Ramos (cell line): ENCODE results near the gene NEK11.
"Not testable (repeated sequence)": the region's sequence is repeated elsewhere in the genome, so short reads cannot be mapped to it uniquely, and the experiment has no call there.

Experiments
- in situ Hi-C: fragments of 300-500 bp; cut with MboI; formaldehyde crosslinking; loops from one replicate; pipeline ENCODE4 v1.14.3; 2022; ENCODE audit warnings: low sequenced_read_pairs; ENCODE audit not compliant: unreplicated experiment

NEK11 gene

DNA sequence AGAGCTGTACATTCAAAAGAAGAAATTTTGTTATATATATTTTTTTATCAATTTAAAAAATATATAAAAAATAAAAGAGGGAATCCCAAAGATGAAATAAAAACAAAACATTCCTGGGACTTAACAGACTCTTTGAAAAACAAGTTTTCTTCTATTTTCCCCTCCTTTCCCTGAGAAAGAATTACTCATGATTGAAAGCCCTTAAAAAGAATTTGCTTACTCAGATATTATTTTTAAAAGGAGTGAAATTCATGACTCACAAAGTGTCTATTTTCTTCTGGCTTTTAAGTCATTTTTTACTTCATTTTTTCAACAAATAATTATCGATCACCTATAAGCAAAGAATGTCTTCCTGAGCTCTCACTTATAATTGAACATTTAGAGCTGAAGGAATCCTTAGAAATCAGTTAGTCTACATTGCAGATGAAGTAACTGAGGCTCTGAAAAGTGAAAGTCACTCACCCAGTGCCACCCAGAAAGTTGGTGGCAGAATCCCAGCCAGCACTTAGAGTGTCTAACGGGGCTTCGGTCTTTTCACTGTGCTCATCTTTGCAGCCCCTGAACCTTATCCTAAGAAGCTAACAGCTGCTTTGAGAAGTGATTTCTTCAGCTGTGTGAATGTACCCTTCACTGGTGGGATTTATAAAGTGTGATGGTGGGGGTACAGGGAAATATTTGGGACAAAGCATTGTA, 312.4 kb downstream of the NEK11 start:
- in situ Hi-C loops, result no loop called here

DNA sequence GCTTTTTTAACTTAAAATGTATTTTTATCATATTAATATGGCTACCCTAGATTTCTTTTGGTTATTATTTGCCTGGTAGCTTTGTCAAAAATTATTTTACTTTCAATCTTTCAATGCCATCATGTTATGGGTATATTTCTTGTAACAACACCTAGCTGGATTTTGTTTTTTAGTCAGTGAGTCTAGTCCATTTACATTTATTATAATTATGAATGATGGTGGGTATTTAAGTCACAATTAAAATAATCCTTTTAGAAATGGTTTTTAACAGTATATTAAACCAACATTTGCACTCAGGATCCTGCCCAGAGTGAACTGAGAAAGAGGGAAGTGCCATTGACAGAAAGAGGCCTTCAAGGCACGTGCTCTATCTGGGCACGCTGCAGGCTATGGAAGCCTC, 315.1 kb downstream of the NEK11 start:
- in situ Hi-C loops, result no loop called here

DNA sequence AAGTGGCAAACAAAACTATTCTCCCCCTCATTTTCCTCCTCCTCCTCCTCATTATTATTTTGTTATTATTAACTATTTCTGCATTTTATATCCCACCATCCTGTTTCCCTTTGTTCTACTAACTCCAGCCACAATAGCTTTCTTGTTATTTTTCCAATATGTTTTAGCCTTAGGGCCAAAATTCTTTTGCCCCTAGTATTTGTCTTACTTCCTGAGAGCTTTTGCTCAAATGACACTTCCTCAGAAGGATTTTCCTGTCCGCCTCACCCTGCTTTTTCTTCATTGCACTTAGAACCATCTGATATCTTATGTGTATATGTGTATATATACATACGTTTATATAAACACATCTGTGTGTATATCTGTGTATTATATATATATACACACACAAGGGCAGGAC, 322.2 kb downstream of the NEK11 start:
- in situ Hi-C loops, result no loop called here

DNA sequence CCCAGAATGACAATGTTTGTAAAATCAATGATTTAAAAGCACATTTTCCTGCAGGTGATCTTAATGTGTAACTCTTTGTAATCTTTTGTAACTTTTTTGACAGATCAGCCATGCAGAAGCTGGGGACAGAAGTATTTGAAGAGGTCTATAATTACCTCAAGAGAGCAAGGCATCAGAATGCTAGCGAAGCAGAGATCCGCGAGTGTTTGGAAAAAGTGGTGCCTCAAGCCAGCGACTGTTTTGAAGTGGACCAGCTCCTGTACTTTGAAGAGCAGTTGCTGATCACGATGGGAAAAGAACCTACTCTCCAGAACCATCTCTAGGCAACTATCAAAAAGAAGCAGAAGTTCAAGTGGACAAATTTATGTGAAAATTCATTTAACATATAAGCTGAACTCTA, 322.8 kb downstream of the NEK11 start:
- in situ Hi-C loops, result no loop called here

DNA sequence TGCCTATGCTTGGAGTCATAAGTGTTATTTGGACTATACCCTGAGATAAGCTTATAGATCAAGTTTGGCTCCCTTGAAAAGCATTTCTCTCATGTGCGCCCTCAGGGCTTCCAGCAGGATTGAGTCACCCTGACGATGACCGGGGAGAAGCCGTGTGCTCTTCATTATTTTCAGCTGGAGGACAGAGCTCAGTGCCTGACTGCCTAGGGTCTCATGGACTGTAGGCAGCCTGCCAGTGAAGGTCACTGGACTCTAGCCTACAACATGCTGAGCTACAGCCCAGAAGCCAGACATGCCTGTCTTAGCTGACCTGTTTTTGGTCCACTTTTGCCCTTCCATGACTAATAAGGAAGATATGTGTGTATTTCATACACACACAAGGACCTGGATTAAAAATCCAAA, 323.3 kb downstream of the NEK11 start:
- in situ Hi-C loops, result no loop called here

DNA sequence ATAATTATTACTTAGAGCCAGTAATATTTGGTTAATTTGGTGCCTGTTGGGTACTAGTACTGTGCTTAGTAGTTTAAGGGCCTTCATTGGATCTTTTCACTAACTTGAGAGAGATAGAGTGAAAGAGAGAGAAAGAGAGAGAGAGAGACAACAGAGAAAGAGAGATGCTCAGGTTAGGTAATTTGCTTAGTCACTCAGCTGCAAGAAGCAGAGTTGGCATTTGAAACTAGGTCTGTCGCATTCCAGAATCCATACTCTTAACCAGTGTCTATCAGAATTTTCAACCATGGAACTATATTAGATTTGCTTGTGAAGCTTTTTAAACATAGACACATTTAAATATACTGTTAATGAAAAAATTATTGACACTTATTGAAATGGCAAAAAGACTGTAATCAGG, 323.8 kb downstream of the NEK11 start:
- in situ Hi-C loops, result no loop called here

DNA sequence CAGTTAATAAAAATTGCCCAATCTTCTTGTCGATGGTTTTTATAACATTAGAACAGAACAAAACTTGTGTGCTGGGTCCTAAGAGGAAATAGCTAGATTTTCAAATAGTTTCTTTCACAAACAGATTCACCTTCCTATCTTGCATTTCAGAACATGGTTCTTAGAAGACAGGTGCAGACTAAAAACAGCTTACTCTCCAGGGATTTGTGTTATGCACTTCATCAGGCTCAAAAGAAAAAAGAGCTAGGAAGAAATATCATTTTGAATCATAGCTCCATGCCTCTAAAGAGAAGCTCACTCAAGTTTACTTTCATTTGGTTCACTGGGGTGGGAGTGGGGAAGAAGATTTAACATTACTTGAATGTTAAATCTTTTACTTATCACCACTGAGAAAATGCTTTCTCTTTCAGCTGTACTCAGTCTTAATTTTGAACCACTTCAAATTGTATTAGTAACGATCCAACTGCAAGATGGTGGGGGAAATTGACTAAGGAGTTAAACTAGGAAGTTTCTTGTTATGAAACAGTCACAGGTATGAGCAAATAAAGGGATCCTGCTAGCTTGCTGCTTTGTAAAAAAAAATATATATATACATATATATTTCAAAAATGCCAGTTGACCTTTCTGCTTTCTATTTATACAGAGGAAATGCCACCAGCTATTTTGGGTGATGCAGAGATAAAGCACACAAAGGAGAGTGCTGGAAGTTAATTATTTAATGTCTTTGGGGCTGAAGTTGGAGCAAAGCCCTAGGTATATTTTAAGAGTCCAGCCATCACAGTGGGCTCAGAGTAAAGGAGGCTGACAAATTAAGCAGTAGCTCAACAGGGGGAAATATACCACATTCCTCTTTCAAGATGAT, 326.6 kb downstream of the NEK11 start:
- in situ Hi-C loops, result no loop called here

DNA sequence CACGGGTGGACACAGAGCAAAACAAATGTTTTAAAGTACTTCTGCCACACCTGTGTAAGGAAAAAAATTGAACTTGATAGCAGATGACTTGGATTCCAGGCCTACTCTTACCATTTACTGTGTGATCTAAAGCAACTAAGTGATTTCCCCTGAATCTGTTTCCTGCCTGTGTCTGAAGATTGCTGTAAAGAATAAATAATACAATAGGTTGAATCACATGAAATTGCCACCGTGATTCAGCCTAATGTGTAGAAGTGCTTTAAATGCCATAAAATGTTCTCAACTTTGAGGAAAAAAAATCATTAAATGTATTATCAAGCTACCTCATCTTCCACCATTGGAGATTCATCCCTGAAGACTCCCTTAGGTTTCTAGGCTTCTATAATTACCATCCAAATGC, 327.3 kb downstream of the NEK11 start:
- in situ Hi-C loops, result no loop called here

DNA sequence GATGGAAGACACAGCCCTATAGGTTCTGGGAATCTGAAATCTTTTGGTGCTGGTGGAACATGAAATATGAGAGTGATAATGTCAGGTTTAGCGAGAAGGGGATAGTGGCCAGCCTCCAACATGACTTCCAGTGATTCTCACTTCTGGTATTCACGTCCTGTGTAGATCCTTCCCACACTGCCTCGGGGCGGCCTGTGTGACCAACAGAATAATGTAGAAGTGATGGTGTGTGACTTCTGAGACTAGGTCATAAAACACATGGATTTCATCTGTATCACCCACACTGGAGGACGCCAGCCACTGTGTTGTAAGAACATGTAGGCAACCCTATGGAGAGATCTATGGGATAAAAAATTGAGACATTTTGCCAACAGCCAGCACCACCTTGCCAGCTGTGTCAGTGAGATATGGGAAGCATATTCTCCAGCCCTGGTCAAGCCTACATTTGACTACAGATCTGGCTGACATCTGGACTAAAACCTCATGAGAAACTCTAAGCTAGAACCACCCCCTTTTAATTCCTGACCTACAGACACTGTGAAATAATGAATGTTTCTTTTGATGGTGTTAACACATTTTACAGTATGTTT, 329.4 kb downstream of the NEK11 start:
- in situ Hi-C loops, result no loop called here

DNA sequence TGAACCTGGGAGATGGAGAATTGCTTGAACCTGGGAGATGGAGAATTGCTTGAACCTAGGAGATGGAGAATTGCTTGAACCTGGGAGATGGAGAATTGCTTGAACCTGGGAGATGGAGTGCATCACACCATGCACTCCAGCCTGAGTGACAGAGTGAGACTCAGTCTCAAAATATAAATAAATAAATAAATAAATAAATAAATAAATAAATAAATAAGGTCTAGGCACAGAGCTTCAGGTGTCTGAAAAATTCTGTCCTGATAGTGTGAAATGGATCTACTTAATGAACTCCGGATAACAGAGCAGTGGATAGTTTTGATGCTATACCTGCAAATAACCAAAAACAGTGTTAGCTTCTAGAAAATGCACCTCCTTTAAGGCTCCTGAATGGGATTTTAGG, 330.6 kb downstream of the NEK11 start:
- in situ Hi-C loops, result no loop called here

DNA sequence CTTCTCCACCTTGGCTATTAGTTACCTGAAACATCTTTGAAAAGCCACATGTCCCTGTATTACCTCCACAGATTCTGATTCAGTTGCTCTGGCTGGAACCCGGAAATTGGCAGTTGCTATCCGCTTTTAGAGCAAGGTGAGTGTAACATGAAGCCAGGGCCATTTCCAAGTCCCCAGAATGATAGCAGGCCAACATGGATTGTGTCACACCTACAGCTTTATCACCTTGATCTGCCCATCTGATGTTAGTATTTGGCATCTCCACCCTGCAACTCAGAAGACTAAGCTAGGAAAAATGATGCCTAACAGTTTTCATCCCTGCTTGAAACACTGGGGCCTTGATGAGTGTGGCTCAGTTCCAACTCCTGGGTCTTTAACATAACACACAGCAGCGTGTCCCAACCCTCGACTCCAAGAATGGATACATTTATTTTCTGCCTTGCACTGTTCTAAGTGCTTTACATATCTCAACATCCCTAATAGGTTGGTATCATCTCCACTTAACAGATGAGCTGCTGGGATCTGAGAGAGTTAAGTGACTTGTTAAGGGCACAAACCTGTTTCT, 333.6 kb downstream of the NEK11 start:
- in situ Hi-C loops, result no loop called here

DNA sequence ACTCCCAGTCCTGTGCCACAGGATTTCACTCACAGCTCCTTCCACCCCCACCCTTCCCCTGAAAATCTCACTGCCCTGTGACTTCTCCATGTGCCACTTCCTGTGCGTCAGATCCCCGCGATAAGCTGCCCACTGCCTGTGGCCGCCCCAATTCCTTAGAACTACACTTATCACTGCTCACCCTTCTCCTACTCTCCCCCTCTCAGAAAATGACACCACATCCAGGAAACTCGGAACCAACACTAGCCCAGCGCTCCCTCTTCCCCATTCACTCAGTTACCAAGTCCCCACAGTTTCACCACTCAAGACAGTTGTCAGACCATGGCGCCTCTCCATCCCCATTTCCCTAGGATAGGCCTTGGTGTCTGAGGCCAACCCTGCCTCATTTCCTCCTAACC, 334.4 kb downstream of the NEK11 start:
- in situ Hi-C loops, result not testable (repeated sequence)

DNA sequence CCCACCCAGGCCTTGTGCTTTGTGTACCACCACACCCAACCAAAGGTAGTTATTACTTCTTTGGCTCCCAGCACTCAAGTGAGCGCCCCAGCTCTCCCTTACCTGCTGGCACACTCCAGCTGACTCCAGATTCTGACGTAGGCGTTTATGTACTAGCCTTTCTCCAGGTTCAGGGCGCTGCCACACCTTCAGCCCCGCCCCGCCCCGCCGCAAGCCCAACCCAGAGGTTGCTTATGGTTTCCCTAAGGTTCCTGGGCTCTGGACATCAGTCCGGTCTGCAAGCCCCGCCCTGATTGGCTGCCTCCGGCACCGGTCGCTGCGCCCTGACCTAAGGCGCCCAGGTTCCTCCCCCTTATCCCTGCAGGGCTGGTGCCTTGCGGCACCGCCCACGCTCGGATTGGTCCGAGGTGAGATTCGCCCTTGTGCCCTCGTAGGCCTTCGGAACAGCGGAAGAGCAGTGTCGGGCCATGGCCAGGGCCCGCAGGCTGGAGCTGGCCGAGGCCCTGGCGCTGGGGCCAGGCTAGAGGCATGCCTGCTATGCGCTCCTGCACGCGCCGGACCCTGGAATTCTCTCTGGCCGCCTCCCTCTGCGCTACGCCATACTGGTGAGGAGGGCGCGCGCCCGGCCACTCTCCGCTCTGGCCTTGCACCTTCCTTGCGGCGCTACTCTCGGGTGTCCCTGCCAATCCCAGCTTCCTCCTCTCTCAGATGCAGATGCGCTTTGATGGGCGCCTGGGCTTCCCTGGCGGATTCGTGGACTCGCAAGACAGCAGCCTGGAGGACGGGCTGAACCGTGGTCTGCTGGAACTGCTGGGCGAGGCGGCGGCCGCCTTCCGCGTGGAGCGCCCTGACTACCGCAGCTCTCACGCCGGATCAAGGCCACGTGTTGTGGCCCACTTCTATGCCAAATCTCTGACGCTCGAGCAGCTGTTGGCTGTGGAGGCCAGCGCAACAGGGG, 335.1 kb downstream of the NEK11 start:
- in situ Hi-C loops, result no loop called here

DNA sequence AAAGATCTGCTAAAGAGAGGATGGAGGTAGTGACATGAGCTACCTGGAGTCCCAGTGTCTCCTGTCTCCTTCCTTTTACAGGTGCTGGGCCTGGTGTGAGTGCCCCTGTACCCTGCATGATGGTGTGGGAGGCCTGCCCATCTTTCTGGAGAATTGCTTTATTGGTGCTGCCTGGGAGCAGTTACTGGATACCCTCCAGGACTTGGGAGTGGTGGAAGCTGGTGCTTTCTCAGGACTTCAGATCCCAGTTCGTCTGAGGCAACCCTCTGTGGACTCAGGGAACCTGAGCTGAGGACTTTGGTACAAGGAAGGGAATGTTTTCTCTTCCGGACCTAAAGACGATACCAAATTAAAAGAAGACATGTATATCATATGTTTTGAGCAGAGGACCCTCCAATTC, 336.6 kb downstream of the NEK11 start:
- in situ Hi-C loops, result no loop called here

DNA sequence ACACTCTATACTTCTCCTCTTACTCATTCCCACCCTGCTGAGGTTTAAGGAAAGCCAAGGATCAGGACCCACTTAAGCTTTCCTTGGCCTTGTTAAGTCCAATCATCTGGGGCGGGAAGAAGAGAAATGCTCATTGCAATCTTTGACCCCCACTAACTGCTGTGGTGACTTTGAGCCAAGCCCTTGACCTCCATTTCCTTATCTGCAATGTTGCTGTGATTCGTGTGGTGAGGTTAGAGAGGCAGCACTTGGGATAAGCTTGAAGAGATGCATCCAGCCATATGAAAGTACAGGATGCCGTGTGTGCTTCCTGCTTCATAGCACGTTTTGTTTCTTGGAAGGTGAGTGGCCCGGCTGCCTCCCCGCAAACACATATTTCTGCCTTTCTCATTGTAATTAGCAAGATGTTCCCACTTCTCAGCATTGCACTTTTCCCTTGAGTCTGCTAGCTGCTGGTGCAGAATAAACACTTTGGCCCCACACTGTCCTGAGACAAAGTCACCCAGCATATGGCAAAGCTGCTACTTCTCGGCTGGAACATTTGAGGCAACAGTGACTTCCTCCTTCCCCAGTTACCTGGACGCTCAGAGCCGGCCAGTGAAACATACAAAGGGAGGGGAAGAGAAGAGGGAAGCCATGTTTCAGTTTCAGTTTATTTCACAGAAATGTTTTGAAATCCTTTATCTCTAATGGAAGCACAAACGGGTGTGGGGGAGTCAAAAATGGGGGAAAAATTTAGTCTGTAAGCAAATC, 344.4 kb downstream of the NEK11 start:
- in situ Hi-C loops, result no loop called here

DNA sequence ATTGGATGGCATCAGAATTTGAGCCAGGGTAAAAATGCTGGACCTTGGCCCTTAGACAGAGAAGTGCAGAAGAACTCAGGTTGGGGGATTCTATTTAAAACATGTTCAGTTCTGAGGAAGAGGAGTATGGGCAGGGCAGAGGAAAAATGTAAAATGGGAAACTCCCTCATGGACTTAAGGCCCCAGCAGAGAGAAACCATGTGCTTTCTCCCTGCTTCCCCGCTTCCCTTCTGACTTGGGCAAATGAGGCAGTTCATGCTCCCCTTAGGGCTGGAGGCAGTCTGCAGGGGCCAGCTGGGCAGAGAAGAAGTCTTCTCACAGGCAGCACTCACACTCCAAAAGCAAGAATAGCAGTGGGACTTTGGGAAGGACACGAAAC, 345.0 kb downstream of the NEK11 start:
- in situ Hi-C loops, result no loop called here

DNA sequence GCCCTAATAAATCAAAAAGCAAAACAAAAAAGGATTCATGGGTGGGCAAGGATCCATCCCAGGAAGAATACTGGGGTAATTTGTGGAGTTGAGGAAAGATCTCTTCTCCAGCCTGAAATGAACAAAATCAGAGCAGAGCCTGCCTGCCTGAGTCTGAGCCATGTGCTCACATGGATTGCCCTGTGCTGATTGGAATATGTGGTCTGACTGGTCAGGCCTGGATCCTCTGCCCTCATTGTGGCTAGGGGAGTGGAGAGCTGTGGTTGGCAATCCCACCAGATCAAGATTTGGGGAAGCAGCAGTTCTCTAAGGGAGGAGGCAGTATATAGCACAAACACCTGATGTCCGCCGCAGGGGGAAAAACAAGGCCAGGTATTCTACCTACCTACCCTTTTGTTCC, 348.1 kb downstream of the NEK11 start:
- in situ Hi-C loops, result no loop called here

DNA sequence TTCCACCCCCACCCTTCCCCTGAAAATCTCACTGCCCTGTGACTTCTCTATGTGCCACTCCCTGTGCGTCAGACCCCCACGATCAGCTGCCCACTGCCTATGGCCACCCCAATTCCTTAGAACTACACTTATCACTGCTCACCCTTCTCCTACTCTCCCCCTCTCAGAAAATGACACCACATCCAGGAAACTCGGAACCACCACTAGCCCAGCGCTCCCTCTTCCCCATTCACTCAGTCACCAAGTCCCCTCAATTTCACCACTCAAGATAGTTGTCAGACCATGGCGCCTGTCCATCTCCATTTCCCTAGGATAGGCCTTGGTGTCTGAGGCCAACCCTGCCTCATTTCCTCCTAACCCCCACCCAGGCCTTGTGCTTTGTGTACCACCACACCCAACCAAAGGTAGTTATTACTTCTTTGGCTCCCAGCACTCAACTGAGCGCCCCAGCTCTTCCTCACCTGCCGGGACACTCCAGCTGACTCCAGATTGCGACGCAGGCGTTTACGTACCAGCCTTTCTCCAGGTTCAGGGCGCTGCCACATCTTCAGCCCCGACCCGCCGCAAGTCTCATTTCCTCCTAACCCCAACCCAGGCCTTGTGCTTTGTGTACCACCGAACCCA, 354.3 kb downstream of the NEK11 start:
- in situ Hi-C loops, result not testable (repeated sequence)
